Measurements from ENCODE around the gene SPON2.

- TF ChIP-seq ELF4 (IDR thresholded peaks at IDR 0.05), result no peak
- TF ChIP-seq NFRKB (IDR thresholded peaks at IDR 0.05), result no peak
- no peak for TF ChIP-seq TARDBP (IDR thresholded peaks at IDR 0.05)
- no peak for TF ChIP-seq BHLHE40 (IDR thresholded peaks at IDR 0.05; ENCODE audit: borderline replicate concordance)
- TF ChIP-seq SP1 (IDR thresholded peaks at IDR 0.05), result no peak
- TF ChIP-seq FOXK2 (IDR thresholded peaks at IDR 0.05), result no peak
- no peak for TF ChIP-seq CTBP1 (IDR thresholded peaks at IDR 0.05; ENCODE audit: borderline replicate concordance)
- no peak for TF ChIP-seq FOXA1 (IDR thresholded peaks at IDR 0.05)
- TF ChIP-seq, protein P1, sequence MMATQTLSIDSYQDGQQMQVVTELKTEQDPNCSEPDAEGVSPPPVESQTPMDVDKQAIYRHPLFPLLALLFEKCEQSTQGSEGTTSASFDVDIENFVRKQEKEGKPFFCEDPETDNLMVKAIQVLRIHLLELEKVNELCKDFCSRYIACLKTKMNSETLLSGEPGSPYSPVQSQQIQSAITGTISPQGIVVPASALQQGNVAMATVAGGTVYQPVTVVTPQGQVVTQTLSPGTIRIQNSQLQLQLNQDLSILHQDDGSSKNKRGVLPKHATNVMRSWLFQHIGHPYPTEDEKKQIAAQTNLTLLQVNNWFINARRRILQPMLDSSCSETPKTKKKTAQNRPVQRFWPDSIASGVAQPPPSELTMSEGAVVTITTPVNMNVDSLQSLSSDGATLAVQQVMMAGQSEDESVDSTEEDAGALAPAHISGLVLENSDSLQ (IDR thresholded peaks at IDR 0.05), result no peak
- no peak for TF ChIP-seq HDGF (IDR thresholded peaks at IDR 0.05; ENCODE audit: borderline replicate concordance)
- no peak for TF ChIP-seq ARNT (IDR thresholded peaks at IDR 0.05)
- TF ChIP-seq ZNF384 (IDR thresholded peaks at IDR 0.05), result no peak
These were observed 23.6 kb upstream of the SPON2 start for GRCh38 chr4:1195891-1196401.

Data from HEK293T (cell line).